Liver (tissue), 9 donors: ENCODE results near the gene SP1. TPM values are rescaled to one million over a fixed set of nuclear protein-coding genes. Genes with fewer than 3 reads are reported as not detected.
"Not testable (repeated sequence)": the region's sequence is repeated elsewhere in the genome, so short reads cannot be mapped to it uniquely, and the experiment has no call there.

Experiments
- DNase-seq: peaks from one replicate; pipeline ENCODE4 v3.0.0-alpha.2; 2017; ENCODE audit warnings: low spot score
- H3K27ac ChIP-seq, 2 donors: one replicate each; pipeline ENCODE4 v1.7.0; 2013; ENCODE audit warnings: inconsistent platforms in 2 of 2, low read length in 2 of 2, control low read depth in 1 of 2, low read depth in 1 of 2, mild to moderate bottlenecking in 1 of 2
- H3K27me3 ChIP-seq, 4 donors: one replicate each; pipeline versions ENCODE4 v1.6.1 to v1.7.0; 2013; ENCODE audit warnings: low read length in 3 of 4, inconsistent platforms in 1 of 4, mild to moderate bottlenecking in 1 of 4, moderate library complexity in 1 of 4; ENCODE audit not compliant: control insufficient read depth in 4 of 4, insufficient read depth in 4 of 4
- H3K36me3 ChIP-seq, 4 donors: one replicate each; pipeline versions ENCODE4 v1.6.1 to v1.7.0; 2013; ENCODE audit warnings: low read length in 3 of 4, mild to moderate bottlenecking in 3 of 4, low read depth in 1 of 4, moderate library complexity in 1 of 4; ENCODE audit not compliant: control insufficient read depth in 4 of 4, insufficient read depth in 3 of 4
- H3K4me1 ChIP-seq, 4 donors: one replicate each; pipeline versions ENCODE4 v1.6.1 to v1.7.0; 2013; ENCODE audit warnings: low read length in 3 of 4, mild to moderate bottlenecking in 3 of 4, moderate library complexity in 1 of 4; ENCODE audit not compliant: control insufficient read depth in 4 of 4, insufficient read depth in 4 of 4
- H3K4me3 ChIP-seq, 3 donors: one replicate each; pipeline versions ENCODE4 v1.6.1 to v1.7.0; 2013; ENCODE audit warnings: low read length in 3 of 3, control low read depth in 1 of 3, low read depth in 1 of 3, mild to moderate bottlenecking in 1 of 3
- H3K9ac ChIP-seq, 2 donors: one replicate each; pipeline ENCODE4 v1.7.0; 2013; ENCODE audit warnings: low read length in 2 of 2, mild to moderate bottlenecking in 2 of 2, moderate library complexity in 2 of 2, control low read depth in 1 of 2, low read depth in 1 of 2
- H3K9me3 ChIP-seq, 4 donors: one replicate each; pipeline versions ENCODE4 v1.6.1 to v1.7.0; 2013; ENCODE audit warnings: low read length in 3 of 4; ENCODE audit not compliant: control insufficient read depth in 4 of 4
- FOXA2 ChIP-seq: IDR thresholded peaks from 2 replicates; pipeline ENCODE4 v1.6.1; 2016; ENCODE audit warnings: antibody characterized with exemption
- HNF4A ChIP-seq, 2 donors: conservative IDR thresholded peaks; 2 replicates each; pipeline ENCODE4 v1.6.1; 2016; ENCODE audit warnings: antibody characterized with exemption in 2 of 2, mild to moderate bottlenecking in 2 of 2
- HNF4G ChIP-seq: IDR thresholded peaks from 2 replicates; pipeline ENCODE4 v1.6.1; 2016; ENCODE audit warnings: antibody characterized with exemption
- JUND ChIP-seq, 2 donors: IDR thresholded peaks; 2 replicates each; pipeline ENCODE4 v1.6.1; 2016; ENCODE audit warnings: antibody characterized with exemption in 2 of 2
- NR2F2 ChIP-seq: IDR thresholded peaks from 2 replicates; pipeline ENCODE4 v1.6.1; 2016; ENCODE audit warnings: antibody characterized with exemption
- RXRA ChIP-seq, 2 donors: IDR thresholded peaks; 2 replicates each; pipeline ENCODE4 v1.6.1; 2017 to 2018; ENCODE audit warnings: antibody characterized with exemption in 2 of 2, mild to moderate bottlenecking in 1 of 2
- YY1 ChIP-seq: IDR thresholded peaks from 2 replicates; pipeline ENCODE4 v1.6.1; 2016; ENCODE audit warnings: antibody characterized with exemption, mild to moderate bottlenecking
- WGBS: extraction: QIAGEN DNeasy Blood & Tissue Kit; methylation state at CpG from one replicate; pipeline ENCODE4 v1.1.7; 2013; 5-methylcytosine and 5-hydroxymethylcytosine counted together
- polyA plus RNA-seq, 2 donors: library from polyadenylated mRNA; stranded (reverse) in 1 of 2; unstranded in 1 of 2; fragments of 200-250 nt in 1 of 2; fragments of >200 nt in 1 of 2; fragmentation: Nextera tagmentation in 1 of 2; extraction: Ambion mirVana in 1 of 2; gene quantifications; one replicate each; pipeline versions ENCODE4 v1.2.1 to v1.2.3, GENCODE V29; 2013 to 2015
- total RNA-seq, 2 donors: library from RNA; depleted of rRNA; stranded (reverse); fragments of >200 nt; gene quantifications; one replicate each; pipeline ENCODE4 v1.2.3, GENCODE V29; 2014
- TF ChIP-seq, protein P1 (sequence below): IDR thresholded peaks from 2 replicates; pipeline ENCODE4 v1.6.1; 2016; ENCODE audit warnings: antibody characterized with exemption
- TF ChIP-seq, protein P2 (sequence below): fragments of 150-350 bp; IDR thresholded peaks from 2 replicates; pipeline ENCODE4 v1.5.1; 2017; ENCODE audit warnings: improper control_type of control experiment, low read depth, low read length; ENCODE audit not compliant: missing input control
- TF ChIP-seq, protein P3 (sequence below): IDR thresholded peaks from 2 replicates; pipeline ENCODE4 v1.6.1; 2016; ENCODE audit warnings: antibody characterized with exemption, mild to moderate bottlenecking
- donor health status: healthy.
- donor health status: healthy.
- donor health status: healthy.
- donor health status: healthy.
- donor health status: healthy.

Gene SP1
- total and polyA plus RNA-seq, 4 donors = 3.8 to 36.5 (median 18.2) TPM

DNA sequence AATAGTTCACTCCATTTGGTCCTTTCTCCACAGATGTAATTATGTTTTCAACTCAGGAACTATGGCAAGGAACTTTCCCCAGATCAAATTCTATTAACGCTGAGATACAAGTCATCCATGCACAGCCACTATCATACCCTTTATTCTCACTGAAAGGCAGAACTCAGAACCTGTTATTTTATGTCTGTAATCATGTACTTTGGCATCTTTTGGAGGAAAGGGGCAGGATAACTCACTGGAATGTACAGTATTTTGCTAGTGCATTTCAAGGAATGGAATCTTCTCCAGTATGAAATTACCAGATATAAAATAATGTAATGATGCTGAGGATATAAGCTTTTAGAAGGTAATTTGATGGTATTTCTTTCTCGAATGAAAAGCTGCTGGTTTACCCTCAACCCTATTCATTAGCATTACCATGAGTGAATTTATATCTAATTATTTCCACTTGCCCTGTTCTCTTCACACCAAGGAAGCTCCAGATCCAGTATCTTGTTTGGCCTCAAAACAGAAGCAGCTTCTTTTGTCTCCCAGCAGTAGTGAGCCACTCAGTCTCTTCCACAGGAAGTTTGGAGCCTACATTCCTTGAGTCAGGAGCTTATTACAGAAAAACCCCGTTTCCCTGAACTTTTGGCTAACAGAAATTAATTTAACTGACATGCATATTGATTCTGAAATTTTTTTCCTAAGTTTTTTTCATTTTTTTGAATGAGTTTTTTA is 33.7 kb downstream of the SP1 start (continued):
- TF ChIP-seq HNF4G (no peak), JUND (IDR thresholded peaks at IDR 0.05) (no peak), FOXA2 (no peak), HNF4A (conservative IDR thresholded peaks at IDR 0.05) (no peak)
- TF ChIP-seq, protein P1, sequence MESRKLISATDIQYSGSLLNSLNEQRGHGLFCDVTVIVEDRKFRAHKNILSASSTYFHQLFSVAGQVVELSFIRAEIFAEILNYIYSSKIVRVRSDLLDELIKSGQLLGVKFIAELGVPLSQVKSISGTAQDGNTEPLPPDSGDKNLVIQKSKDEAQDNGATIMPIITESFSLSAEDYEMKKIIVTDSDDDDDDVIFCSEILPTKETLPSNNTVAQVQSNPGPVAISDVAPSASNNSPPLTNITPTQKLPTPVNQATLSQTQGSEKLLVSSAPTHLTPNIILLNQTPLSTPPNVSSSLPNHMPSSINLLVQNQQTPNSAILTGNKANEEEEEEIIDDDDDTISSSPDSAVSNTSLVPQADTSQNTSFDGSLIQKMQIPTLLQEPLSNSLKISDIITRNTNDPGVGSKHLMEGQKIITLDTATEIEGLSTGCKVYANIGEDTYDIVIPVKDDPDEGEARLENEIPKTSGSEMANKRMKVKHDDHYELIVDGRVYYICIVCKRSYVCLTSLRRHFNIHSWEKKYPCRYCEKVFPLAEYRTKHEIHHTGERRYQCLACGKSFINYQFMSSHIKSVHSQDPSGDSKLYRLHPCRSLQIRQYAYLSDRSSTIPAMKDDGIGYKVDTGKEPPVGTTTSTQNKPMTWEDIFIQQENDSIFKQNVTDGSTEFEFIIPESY = no peak

DNA sequence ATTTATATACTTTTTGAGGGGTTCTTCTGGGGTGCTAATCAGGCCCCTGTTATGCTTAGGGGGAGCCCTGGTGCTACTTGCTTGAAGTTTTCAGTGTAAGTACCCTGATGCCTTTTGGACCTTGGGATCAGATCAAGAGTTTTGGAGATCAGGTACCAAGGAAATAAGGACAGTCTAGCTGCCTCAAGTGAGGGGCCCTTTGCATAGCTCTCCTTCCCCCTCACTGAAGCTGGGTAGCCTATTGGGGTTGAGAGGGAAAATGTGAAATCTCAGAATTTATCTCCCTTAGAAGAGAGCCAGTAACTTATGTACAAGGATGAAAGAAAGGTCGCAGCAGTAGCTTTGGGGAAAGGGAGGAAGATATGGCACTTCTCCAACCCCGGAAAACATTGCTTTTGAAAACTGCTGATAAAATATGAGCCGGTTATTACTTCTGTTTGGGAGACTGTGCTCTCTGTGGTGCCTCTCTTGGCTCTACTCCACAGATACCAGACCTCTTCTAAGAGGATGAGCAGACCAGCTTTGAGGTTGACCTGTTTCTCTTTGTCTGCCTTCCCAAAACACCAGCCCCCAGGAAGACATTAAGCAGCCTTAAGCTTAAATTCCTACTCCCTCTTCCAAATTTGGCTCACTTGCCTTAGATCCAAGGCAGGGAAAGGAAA is 34.9 kb downstream of the SP1 start:
- no peak for DNase-seq
- H3K27ac ChIP-seq = no peak overlapping the region
- no peak for TF ChIP-seq RXRA (IDR thresholded peaks at IDR 0.05)
- TF ChIP-seq, protein P2, sequence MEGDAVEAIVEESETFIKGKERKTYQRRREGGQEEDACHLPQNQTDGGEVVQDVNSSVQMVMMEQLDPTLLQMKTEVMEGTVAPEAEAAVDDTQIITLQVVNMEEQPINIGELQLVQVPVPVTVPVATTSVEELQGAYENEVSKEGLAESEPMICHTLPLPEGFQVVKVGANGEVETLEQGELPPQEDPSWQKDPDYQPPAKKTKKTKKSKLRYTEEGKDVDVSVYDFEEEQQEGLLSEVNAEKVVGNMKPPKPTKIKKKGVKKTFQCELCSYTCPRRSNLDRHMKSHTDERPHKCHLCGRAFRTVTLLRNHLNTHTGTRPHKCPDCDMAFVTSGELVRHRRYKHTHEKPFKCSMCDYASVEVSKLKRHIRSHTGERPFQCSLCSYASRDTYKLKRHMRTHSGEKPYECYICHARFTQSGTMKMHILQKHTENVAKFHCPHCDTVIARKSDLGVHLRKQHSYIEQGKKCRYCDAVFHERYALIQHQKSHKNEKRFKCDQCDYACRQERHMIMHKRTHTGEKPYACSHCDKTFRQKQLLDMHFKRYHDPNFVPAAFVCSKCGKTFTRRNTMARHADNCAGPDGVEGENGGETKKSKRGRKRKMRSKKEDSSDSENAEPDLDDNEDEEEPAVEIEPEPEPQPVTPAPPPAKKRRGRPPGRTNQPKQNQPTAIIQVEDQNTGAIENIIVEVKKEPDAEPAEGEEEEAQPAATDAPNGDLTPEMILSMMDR = no peak
- TF ChIP-seq HNF4A (conservative IDR thresholded peaks at IDR 0.05) = no peak
- no peak for TF ChIP-seq FOXA2
- no peak for TF ChIP-seq YY1
- TF ChIP-seq, protein P3, sequence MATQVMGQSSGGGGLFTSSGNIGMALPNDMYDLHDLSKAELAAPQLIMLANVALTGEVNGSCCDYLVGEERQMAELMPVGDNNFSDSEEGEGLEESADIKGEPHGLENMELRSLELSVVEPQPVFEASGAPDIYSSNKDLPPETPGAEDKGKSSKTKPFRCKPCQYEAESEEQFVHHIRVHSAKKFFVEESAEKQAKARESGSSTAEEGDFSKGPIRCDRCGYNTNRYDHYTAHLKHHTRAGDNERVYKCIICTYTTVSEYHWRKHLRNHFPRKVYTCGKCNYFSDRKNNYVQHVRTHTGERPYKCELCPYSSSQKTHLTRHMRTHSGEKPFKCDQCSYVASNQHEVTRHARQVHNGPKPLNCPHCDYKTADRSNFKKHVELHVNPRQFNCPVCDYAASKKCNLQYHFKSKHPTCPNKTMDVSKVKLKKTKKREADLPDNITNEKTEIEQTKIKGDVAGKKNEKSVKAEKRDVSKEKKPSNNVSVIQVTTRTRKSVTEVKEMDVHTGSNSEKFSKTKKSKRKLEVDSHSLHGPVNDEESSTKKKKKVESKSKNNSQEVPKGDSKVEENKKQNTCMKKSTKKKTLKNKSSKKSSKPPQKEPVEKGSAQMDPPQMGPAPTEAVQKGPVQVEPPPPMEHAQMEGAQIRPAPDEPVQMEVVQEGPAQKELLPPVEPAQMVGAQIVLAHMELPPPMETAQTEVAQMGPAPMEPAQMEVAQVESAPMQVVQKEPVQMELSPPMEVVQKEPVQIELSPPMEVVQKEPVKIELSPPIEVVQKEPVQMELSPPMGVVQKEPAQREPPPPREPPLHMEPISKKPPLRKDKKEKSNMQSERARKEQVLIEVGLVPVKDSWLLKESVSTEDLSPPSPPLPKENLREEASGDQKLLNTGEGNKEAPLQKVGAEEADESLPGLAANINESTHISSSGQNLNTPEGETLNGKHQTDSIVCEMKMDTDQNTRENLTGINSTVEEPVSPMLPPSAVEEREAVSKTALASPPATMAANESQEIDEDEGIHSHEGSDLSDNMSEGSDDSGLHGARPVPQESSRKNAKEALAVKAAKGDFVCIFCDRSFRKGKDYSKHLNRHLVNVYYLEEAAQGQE = no peak
- TF ChIP-seq NR2F2 = peak; percentile 25
- H3K36me3 ChIP-seq = peaks cover 3 to 23% (median 21%) of the 10 kb centered on the region in 4 donors
- 53% methylated on average over 3 of the region's 3 CpGs for WGBS
- H3K9me3 ChIP-seq = no peaks in the 10 kb centered on the region
- H3K4me1 ChIP-seq = peaks cover 0 to 2% (median 0%) of the 10 kb centered on the region in 4 donors
- H3K27me3 ChIP-seq = no peaks in the 10 kb centered on the region
- H3K9ac ChIP-seq = no peak overlapping the region
- H3K4me3 ChIP-seq = no peak overlapping the region

DNA sequence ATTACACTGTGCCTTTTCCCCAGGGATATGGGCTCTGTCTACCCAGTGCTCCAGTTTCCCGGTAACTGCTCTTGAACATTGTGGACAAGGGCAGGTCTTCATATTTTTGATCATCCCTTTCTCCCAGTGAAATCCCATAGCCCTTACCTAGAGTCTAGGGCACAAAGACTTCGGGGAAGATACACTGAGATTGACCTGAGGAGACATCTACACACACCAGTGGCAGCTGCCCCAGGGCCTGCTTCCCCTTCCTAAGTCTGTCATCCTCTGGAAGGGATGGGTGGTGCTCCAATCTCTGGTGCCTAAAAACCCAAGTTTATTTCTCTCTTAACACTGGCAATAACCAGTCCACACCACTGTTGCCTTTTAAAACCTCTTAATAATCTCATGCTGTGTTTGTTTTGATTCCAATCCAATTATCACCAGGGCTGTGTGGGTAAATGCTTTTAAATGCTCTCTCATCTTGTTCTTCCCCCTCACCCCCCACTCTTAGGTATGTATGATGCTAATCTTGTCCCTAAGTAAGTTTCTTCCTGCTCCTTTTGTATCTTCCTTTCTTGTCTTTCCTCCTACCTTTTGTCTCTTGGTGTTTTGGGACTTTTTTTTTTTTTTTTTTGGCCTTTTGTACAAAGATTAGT is 35.9 kb downstream of the SP1 start:
- H3K27me3 ChIP-seq, H3K4me1 ChIP-seq, H3K9me3 ChIP-seq, H3K27ac ChIP-seq, H3K4me3 ChIP-seq, DNase-seq, H3K9ac ChIP-seq: not testable (repeated sequence)
- H3K36me3 ChIP-seq = peaks cover 1 to 19% (median 17%) of the 10 kb centered on the region in 4 donors
- 78% methylated on average over 2 of the region's 2 CpGs for WGBS

DNA sequence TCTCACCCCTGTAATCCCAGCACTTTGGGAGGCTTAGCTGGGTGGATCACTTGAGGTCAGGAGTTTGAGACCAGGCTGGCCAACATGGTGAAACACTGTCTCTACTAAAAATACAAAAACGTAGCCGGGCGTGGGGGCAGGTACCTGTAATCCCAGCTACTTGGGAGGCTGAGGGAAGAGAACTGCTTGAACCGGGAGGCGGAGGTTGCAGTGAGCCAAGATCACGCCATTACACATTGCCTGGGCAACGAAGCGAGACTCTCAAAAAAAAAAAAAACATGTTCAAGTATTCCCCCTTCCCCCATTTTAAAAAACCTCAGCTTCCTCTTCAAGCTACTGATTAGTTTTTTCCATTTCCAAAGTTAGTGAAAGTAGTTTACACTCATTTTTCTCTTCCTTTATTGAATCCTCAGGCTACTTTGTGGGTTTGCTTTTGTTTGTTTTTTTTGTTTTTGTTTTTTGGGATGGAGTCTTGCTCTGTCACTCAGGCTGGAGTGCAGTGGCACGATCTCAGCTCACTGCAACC is 37.4 kb downstream of the SP1 start:
- not testable (repeated sequence) for DNase-seq, H3K9me3 ChIP-seq, H3K9ac ChIP-seq, H3K4me1 ChIP-seq, H3K27me3 ChIP-seq, H3K36me3 ChIP-seq, H3K4me3 ChIP-seq, H3K27ac ChIP-seq
- WGBS = 80% methylated on average over 9 of the region's 9 CpGs
